Ovary (tissue), 9 donors: ENCODE results near the gene KDM3A. TPM values are rescaled to one million over a fixed set of nuclear protein-coding genes. Genes with fewer than 3 reads are reported as not detected.

Experiments
- DNase-seq, 5 donors: peaks; one replicate each; pipeline ENCODE4 v3.0.0-alpha.2; 2019 to 2020
- H3K27ac ChIP-seq, 2 donors: fragments of 200-600 bp; one replicate each; pipeline versions ENCODE4 v1.5.1 to v1.8.0; 2019 to 2022
- H3K27me3 ChIP-seq: fragments of 200-600 bp; one replicate; pipeline ENCODE4 v1.8.0; 2022
- H3K36me3 ChIP-seq: fragments of 200-600 bp; sonication (generic); one replicate; pipeline ENCODE4 v1.5.1; 2019
- H3K4me1 ChIP-seq: one replicate; pipeline ENCODE4 v1.8.1; 2013; ENCODE audit warnings: mild to moderate bottlenecking, moderate library complexity; ENCODE audit not compliant: insufficient read depth
- H3K4me3 ChIP-seq: fragments of 200-600 bp; sonication (generic); one replicate; pipeline ENCODE4 v1.5.1; 2017
- H3K9me3 ChIP-seq, 2 donors: fragments of 200-600 bp in 1 of 2; sonication (generic) in 1 of 2; one replicate each; pipeline versions ENCODE4 v1.5.1 to v1.8.1; 2013 to 2019; ENCODE audit warnings: mild to moderate bottlenecking in 1 of 2, moderate library complexity in 1 of 2
- EP300 ChIP-seq: sonication (generic); formaldehyde crosslinking; IDR thresholded peaks from one replicate; pipeline ENCODE4 v1.6.1; 2017; ENCODE audit warnings: antibody characterized with exemption
- POLR2A ChIP-seq: fragments of 450-650 bp; IDR thresholded peaks from one replicate; pipeline ENCODE4 v1.6.1; 2017; ENCODE audit warnings: antibody characterized with exemption, mild to moderate bottlenecking, moderate library complexity
- WGBS, 3 donors: extraction: QIAGEN DNeasy Blood & Tissue Kit in 1 of 3; methylation state at CpG; one replicate each; pipeline versions ENCODE4 v1.1.5 to v1.1.7; 2013 to 2017; 5-methylcytosine and 5-hydroxymethylcytosine counted together
- intact Hi-C, 4 donors: fragments of 100-400 bp; cut with DNase I; formaldehyde crosslinking; loops; one replicate each; pipeline versions ENCODE4 v1.11.0 to v1.15.1; 2022 to 2023
- polyA plus RNA-seq, 2 donors: library from polyadenylated mRNA; stranded (reverse); fragments of 200-250 nt in 1 of 2; fragments of 350-450 nt in 1 of 2; fragmentation: Illumina TruSeq in 1 of 2; extraction: RNeasy Lipid Tissue Mini Kit (QIAGEN cat#74804) in 1 of 2; gene quantifications; one replicate each; pipeline ENCODE4 v1.2.3, GENCODE V29; 2013 to 2014
- total RNA-seq, 7 donors: library from RNA; depleted of rRNA in 2 of 7; stranded (reverse); fragments of >200 nt in 2 of 7; fragmentation: NEBNext Ultra II Directional in 3 of 7; extraction: Animal tissue kit (Norgen Biotek cat#: 25700) in 3 of 7; gene quantifications; one replicate each; pipeline versions ENCODE4 v1.1.0 to v1.2.4, GENCODE V29; 2016 to 2023
- TF ChIP-seq, protein P1 (sequence below), 3 donors: fragments of 450-650 bp in 2 of 3; fragments of 200-600 bp in 1 of 3; IDR thresholded peaks; one replicate each; pipeline versions ENCODE4 v1.5.1 to v1.8.0; 2016 to 2022; ENCODE audit warnings: antibody characterized with exemption in 3 of 3, mild to moderate bottlenecking in 1 of 3
- donor health status: DM: no; HTN: no; CAD: no; lungs with moderate emphysema.
- donor health status: DM: no; HTN: no; CAD: no.
- donor health status: Bipolar disorder and iron deficiency.
- donor health status: DM: yes; HTN: yes; CAD: no.
- donor health status: DM: no; HTN: no; CAD: no.
- donor health status: DM: yes; HTN: yes; CAD: no.

Gene KDM3A
- total and polyA plus RNA-seq, 9 donors = 23.3 to 58.4 (median 40.8) TPM

DNA sequence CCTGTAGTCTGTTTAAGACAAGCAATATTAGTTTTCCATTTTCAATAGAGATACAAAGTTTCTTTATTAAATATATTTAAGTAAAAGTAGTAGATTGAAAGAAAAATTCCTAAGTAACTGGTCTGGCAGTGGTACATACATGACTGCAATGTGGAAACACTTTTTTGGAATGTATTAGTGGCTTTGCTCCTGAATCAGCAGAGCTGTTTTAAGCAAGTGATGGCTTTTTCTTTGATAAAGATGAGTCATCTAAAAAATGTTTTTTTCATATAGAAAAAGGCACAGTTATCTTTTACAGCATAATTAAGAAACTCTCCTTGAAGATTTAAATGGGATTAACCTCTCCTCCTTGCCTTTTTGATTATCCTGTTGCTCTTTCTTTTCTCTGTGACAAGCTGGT is 34.9 kb downstream of the KDM3A start:
- no peaks in the 10 kb centered on the region for H3K9me3 ChIP-seq
- H3K27ac ChIP-seq = no peak overlapping the region
- no peak for DNase-seq
- H3K27me3 ChIP-seq = no peaks in the 10 kb centered on the region
- H3K4me3 ChIP-seq = no peak overlapping the region
- no peaks in the 10 kb centered on the region for H3K36me3 ChIP-seq
- TF ChIP-seq POLR2A (no peak), EP300 (no peak)
- TF ChIP-seq, protein P1, sequence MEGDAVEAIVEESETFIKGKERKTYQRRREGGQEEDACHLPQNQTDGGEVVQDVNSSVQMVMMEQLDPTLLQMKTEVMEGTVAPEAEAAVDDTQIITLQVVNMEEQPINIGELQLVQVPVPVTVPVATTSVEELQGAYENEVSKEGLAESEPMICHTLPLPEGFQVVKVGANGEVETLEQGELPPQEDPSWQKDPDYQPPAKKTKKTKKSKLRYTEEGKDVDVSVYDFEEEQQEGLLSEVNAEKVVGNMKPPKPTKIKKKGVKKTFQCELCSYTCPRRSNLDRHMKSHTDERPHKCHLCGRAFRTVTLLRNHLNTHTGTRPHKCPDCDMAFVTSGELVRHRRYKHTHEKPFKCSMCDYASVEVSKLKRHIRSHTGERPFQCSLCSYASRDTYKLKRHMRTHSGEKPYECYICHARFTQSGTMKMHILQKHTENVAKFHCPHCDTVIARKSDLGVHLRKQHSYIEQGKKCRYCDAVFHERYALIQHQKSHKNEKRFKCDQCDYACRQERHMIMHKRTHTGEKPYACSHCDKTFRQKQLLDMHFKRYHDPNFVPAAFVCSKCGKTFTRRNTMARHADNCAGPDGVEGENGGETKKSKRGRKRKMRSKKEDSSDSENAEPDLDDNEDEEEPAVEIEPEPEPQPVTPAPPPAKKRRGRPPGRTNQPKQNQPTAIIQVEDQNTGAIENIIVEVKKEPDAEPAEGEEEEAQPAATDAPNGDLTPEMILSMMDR (IDR thresholded peaks at IDR 0.05) = no peak
- H3K4me1 ChIP-seq = peaks cover 16% of the 10 kb centered on the region
- intact Hi-C loops = no loop called here

DNA sequence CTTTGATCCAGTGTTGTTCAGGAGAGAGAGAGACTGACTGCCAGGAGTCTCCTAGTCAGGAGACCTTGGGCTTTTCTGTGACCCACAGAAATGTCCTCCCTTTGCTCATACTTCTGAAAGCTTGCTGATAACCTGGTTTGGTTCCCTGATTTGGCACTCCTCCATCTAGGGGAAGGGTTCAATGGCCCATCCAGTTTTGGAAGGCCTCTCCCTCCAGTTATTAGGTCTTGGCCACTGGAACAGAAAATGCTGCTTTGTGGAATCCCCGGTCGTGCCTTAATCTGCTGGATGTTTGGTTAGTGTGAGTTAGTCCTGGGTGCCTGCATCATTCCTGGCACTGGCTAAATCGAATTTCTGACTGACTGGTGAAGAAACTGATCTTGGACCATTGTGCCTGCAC is 35.7 kb downstream of the KDM3A start:
- Histone ChIP-seq H3K4me3 (no peak overlapping the region), H3K27me3 (no peaks in the 10 kb centered on the region), H3K9me3 (no peaks in the 10 kb centered on the region), H3K27ac (no peak overlapping the region), H3K36me3 (no peaks in the 10 kb centered on the region), H3K4me1 (peaks cover 18% of the 10 kb centered on the region)
- WGBS, 3 donors = 39 to 61% (median 55%) methylated on average over 3 of the region's 3 CpGs
- TF ChIP-seq EP300 (no peak), POLR2A (no peak)
- TF ChIP-seq, protein P1 (IDR thresholded peaks at IDR 0.05) = no peak
- no peak for DNase-seq
- intact Hi-C loops = loop anchor here in 1 of 4 donors (1.0 kb wide), 1 partner anchor 26 kb away; no protein-coding TSS in a partner anchor

DNA sequence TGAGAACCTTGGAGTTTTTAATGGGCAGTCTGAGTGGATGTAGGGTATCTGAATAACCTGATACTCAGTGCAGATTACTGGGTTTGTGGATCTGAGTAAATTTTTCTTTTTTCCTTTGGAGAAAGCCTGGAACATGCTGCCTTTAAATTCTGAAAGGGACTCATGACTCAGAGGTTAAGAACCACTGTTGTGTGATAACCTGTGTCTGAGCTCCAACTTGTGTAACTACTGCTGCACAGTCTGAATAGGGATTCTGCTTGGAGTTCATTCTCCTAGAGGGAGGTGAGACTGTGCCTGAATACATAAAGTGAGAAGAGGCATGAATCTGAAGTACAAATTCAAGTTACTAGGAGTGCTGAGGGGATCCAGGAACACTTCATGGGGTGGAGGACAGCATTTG is 36.2 kb downstream of the KDM3A start:
- Histone ChIP-seq H3K9me3 (no peaks in the 10 kb centered on the region), H3K36me3 (no peaks in the 10 kb centered on the region), H3K4me1 (peaks cover 18% of the 10 kb centered on the region), H3K4me3 (no peak overlapping the region), H3K27ac (no peak overlapping the region), H3K27me3 (no peaks in the 10 kb centered on the region)
- intact Hi-C loops = loop anchor here in 1 of 4 donors (1.0 kb wide), 1 partner anchor 26 kb away; no protein-coding TSS in a partner anchor
- no peak for TF ChIP-seq POLR2A
- TF ChIP-seq, protein P1 (IDR thresholded peaks at IDR 0.05) = no peak
- TF ChIP-seq EP300 = no peak
- DNase-seq = no peak

DNA sequence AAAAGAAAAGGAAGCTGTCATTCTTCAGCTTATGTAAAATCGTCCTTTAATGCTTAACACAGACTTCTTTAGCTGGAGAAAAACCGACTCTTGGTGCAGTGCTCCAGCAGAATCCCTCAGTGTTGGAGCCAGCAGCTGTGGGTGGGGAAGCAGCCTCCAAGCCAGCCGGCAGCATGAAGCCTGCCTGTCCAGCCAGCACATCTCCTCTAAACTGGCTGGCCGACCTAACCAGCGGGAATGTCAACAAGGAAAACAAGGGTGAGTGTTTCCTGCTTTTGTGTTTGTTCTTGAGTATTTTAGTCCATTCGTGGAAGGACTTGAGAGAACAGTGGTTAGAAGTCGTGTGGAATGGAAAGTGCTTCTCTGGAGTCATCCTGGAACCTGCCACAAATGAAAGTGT is 38.9 kb downstream of the KDM3A start:
- Histone ChIP-seq H3K27me3 (no peaks in the 10 kb centered on the region), H3K27ac (no peak overlapping the region), H3K36me3 (no peaks in the 10 kb centered on the region), H3K9me3 (no peaks in the 10 kb centered on the region), H3K4me1 (peaks cover 27% of the 10 kb centered on the region), H3K4me3 (no peak overlapping the region)
- TF ChIP-seq, protein P1 (IDR thresholded peaks at IDR 0.05) = no peak
- TF ChIP-seq EP300 = no peak
- TF ChIP-seq POLR2A = no peak
- intact Hi-C loops = no loop called here
- DNase-seq = peak in 4 of 5 donors; percentile 20 to 43 (median 28)
- 5 to 13% (median 6%) methylated on average over 7 of the region's 7 CpGs for WGBS, 3 donors
